CD8-positive, alpha-beta memory T cell (primary cell): Measurements from ENCODE around the gene PTPRE. TPM values are rescaled to one million over a fixed set of nuclear protein-coding genes. Genes with fewer than 3 reads are reported as not detected.
"Not testable (repeated sequence)": the region's sequence is repeated elsewhere in the genome, so short reads cannot be mapped to it uniquely, and the experiment has no call there.

Source experiments
- CTCF ChIA-PET: fragments of 350-600 bp; sonication (Branson Sonifier 250); formaldehyde crosslinking; loops from one replicate; lab custom pipeline; 2021; ENCODE audit warnings: antibody characterized with exemption; lab: Charles Lee
- POLR2A ChIA-PET: fragments of 350-600 bp; sonication (Branson Sonifier 250); formaldehyde crosslinking; loops from one replicate; lab custom pipeline; 2021; ENCODE audit warnings: antibody characterized with exemption; lab: Charles Lee
- DNase-seq, 5 donors: peaks; one replicate each; pipeline versions ENCODE4 v3.0.0 to v3.0.0-alpha.2; 2020 to 2022; ENCODE audit warnings: mixed read lengths in 1 of 5
- H3K27ac ChIP-seq: one replicate; pipeline ENCODE4 v1.7.0; 2013; ENCODE audit warnings: low read depth, mild to moderate bottlenecking, low read length, moderate library complexity
- H3K27me3 ChIP-seq: 2 replicates; pipeline ENCODE4 v1.7.0; 2013; ENCODE audit warnings: low read length, mild to moderate bottlenecking; ENCODE audit not compliant: insufficient read depth, poor library complexity, severe bottlenecking
- H3K36me3 ChIP-seq: 2 replicates; pipeline ENCODE4 v1.7.0; 2013; ENCODE audit warnings: mild to moderate bottlenecking, low read length, moderate library complexity; ENCODE audit not compliant: insufficient read depth
- H3K4me1 ChIP-seq: 2 replicates; pipeline ENCODE4 v1.7.0; 2013; ENCODE audit warnings: mild to moderate bottlenecking, low read length, moderate library complexity; ENCODE audit not compliant: insufficient read depth
- H3K4me3 ChIP-seq: 2 replicates; pipeline ENCODE4 v1.7.0; 2013; ENCODE audit warnings: mild to moderate bottlenecking, low read length
- H3K9me3 ChIP-seq: 2 replicates; pipeline ENCODE4 v1.7.0; 2013; ENCODE audit warnings: mild to moderate bottlenecking, low read length
- H3K27ac Mint-ChIP-seq, 8 donors: one replicate each; pipeline ENCODE4 v1.8.0; 2020 to 2021; ENCODE audit warnings: mixed read lengths in 8 of 8, mild to moderate bottlenecking in 6 of 8, inconsistent platforms in 3 of 8, moderate library complexity in 3 of 8
- H3K27me3 Mint-ChIP-seq, 2 donors: one replicate each; pipeline ENCODE4 v1.8.0; 2020 to 2021; ENCODE audit warnings: mixed read lengths in 2 of 2, mild to moderate bottlenecking in 1 of 2, moderate library complexity in 1 of 2
- H3K36me3 Mint-ChIP-seq, 3 donors: one replicate each; pipeline ENCODE4 v1.8.0; 2020 to 2021; ENCODE audit warnings: mixed read lengths in 3 of 3, inconsistent platforms in 1 of 3, mild to moderate bottlenecking in 1 of 3
- H3K4me1 Mint-ChIP-seq, 3 donors: one replicate each; pipeline ENCODE4 v1.8.0; 2020 to 2021; ENCODE audit warnings: mixed read lengths in 3 of 3, inconsistent platforms in 1 of 3, mild to moderate bottlenecking in 1 of 3
- H3K4me3 Mint-ChIP-seq, 7 donors: one replicate each; pipeline ENCODE4 v1.8.0; 2020 to 2021; ENCODE audit warnings: mixed read lengths in 7 of 7, mild to moderate bottlenecking in 6 of 7, moderate library complexity in 4 of 7, inconsistent platforms in 2 of 7
- H3K9me3 Mint-ChIP-seq, 5 donors: one replicate each; pipeline ENCODE4 v1.8.0; 2020 to 2022; ENCODE audit warnings: mixed read lengths in 5 of 5, mild to moderate bottlenecking in 3 of 5, moderate library complexity in 2 of 5, inconsistent platforms in 1 of 5
- polyA plus RNA-seq: library from polyadenylated mRNA; unstranded; fragments of 300-500 nt; fragmentation: Illumina TruSeq; gene quantifications from one replicate; pipeline ENCODE4 v1.2.3, GENCODE V29; 2021
- total RNA-seq, 2 experiments: library from RNA; stranded (reverse); gene quantifications; one replicate each; pipeline ENCODE4 v1.2.3, GENCODE V29; 2021

The PTPRE gene
- total and polyA plus RNA-seq, 3 experiments from 2014 or later, result 25.2 to 29.5 (median 26.0) TPM

- no peak for DNase-seq
- CTCF ChIA-PET, result no interaction called here
These were observed 181.2 kb downstream of the PTPRE start for GRCh38 chr10:128087884-128088709.

DNA sequence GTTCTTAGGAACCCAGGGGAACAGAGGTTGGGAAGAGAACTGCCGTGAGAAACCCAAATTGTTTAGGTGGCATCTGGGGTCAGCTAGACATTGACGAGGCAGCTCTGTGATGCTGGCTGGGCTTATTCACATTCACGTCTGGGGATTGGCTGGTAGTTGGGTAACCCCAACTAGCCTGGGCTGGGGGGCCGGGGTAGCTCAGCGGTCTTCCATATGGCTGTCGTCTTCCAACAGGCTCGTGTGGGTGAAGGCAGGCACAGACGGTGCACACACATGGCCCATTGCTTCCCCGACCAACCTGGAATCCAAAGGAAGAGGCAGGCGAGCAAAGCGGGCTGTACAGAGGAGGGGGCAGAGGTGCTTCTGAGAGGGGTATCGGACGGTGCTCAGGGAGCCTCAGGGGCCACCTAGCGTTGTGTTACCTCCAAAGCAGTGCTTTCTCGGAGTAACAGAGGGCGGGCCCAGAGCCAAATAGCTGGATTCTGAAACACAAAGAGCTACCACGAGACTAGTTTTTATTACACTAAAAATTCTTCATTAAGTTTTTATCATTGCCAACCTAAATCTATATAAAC lies 184.8 kb downstream of the PTPRE start:
- no peaks in the 10 kb centered on the region for H3K36me3 ChIP-seq
- H3K9me3 ChIP-seq, result no peaks in the 10 kb centered on the region
- H3K4me3 ChIP-seq, result no peak overlapping the region
- Mint-ChIP-seq H3K27ac (no peak overlapping the region), H3K9me3 (no peaks in the 10 kb centered on the region), H3K4me3 (no peak overlapping the region), H3K4me1 (peaks cover 20 to 24% (median 23%) of the 10 kb centered on the region in 3 donors), H3K27me3 (no peaks in the 10 kb centered on the region), H3K36me3 (no peaks in the 10 kb centered on the region)
- ChIA-PET CTCF (interaction anchor here (1.2 to 2.1 kb wide), 2 partner anchors 20 to 22 kb away, joined by 4 to 6 read pairs; no protein-coding TSS in a partner anchor), POLR2A (no interaction called here)
- no peaks in the 10 kb centered on the region for H3K27me3 ChIP-seq
- peaks cover 19% of the 10 kb centered on the region for H3K4me1 ChIP-seq
- no peak for DNase-seq
- H3K27ac ChIP-seq, result no peak overlapping the region

More at GRCh38 chr10:128087884-128088709, 181.2 kb downstream of the PTPRE start:
- H3K27ac Mint-ChIP-seq, result no peak overlapping the region
- H3K4me3 ChIP-seq, result no peak overlapping the region
- H3K36me3 Mint-ChIP-seq, result peaks cover 0 to 24% (median 4%) of the 10 kb centered on the region in 3 donors
- no peaks in the 10 kb centered on the region for H3K4me1 ChIP-seq
- POLR2A ChIA-PET, result no interaction called here
- peaks cover 5% of the 10 kb centered on the region for H3K36me3 ChIP-seq
- H3K27ac ChIP-seq, result no peak overlapping the region
- H3K9me3 Mint-ChIP-seq, result no peaks in the 10 kb centered on the region
- H3K27me3 Mint-ChIP-seq, result no peaks in the 10 kb centered on the region
- H3K27me3 ChIP-seq, result no peaks in the 10 kb centered on the region
- peaks cover 0 to 4% (median 4%) of the 10 kb centered on the region in 3 donors for H3K4me1 Mint-ChIP-seq
- H3K4me3 Mint-ChIP-seq, result no peak overlapping the region
- no peaks in the 10 kb centered on the region for H3K9me3 ChIP-seq

DNA sequence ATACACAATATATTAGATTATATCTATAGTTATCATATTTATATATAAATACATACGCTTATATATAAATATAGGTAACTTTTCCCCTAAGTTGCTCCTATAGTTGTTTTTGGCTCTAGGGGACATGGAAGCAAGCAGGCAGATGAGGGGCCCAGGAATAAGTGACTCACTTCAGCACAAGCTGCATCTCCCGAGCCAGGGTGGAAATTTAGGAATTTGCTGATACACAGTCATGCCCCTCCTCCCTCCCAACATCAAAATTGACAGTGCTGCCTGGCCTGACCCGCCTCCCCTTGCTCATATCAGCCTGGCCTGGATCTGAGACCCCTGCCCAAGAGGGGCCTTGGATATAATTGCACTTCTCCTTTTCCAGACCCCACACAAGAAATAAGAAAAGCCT lies 185.6 kb downstream of the PTPRE start:
- H3K27ac ChIP-seq, result no peak overlapping the region
- Mint-ChIP-seq H3K27ac (no peak overlapping the region), H3K27me3 (no peaks in the 10 kb centered on the region), H3K4me1 (peaks cover 22 to 30% (median 29%) of the 10 kb centered on the region in 3 donors), H3K9me3 (no peaks in the 10 kb centered on the region), H3K4me3 (no peak overlapping the region), H3K36me3 (no peaks in the 10 kb centered on the region)
- no peaks in the 10 kb centered on the region for H3K36me3 ChIP-seq
- peaks cover 23% of the 10 kb centered on the region for H3K4me1 ChIP-seq
- H3K27me3 ChIP-seq, result no peaks in the 10 kb centered on the region
- ChIA-PET CTCF (interaction anchor here (1.2 to 2.1 kb wide), 2 partner anchors 20 to 23 kb away, joined by 4 to 6 read pairs; no protein-coding TSS in a partner anchor), POLR2A (no interaction called here)
- no peak overlapping the region for H3K4me3 ChIP-seq
- no peak for DNase-seq
- no peaks in the 10 kb centered on the region for H3K9me3 ChIP-seq

GRCh38 chr10:128094596-128094995 lies 187.7 kb downstream of the PTPRE start:
- H3K4me1 Mint-ChIP-seq, result peaks cover 32 to 44% (median 40%) of the 10 kb centered on the region in 3 donors
- not testable (repeated sequence) for H3K4me3 ChIP-seq, H3K9me3 ChIP-seq, H3K36me3 Mint-ChIP-seq, H3K4me3 Mint-ChIP-seq, H3K36me3 ChIP-seq, H3K27me3 Mint-ChIP-seq, DNase-seq, H3K27ac ChIP-seq, H3K9me3 Mint-ChIP-seq, H3K27me3 ChIP-seq
- POLR2A ChIA-PET, result interaction anchor here (0.6 kb wide), 1 partner anchor 55 kb away, joined by 3 read pairs; no protein-coding TSS in a partner anchor
- H3K4me1 ChIP-seq, result peaks cover 23% of the 10 kb centered on the region
- CTCF ChIA-PET, result interaction anchor here (1.0 to 1.3 kb wide), 2 partner anchors 8 to 84 kb away, joined by 3 to 4 read pairs; no protein-coding TSS in a partner anchor
- H3K27ac Mint-ChIP-seq, result peak overlapping the region in 2 of 8 donors; percentile 74 to 88

GRCh38 chr10:128095027-128095752 lies 188.3 kb downstream of the PTPRE start:
- Mint-ChIP-seq H3K9me3 (no peaks in the 10 kb centered on the region), H3K27me3 (no peaks in the 10 kb centered on the region), H3K4me3 (peak overlapping the region in 6 of 7 donors; percentile 52 to 80 (median 76)), H3K36me3 (no peaks in the 10 kb centered on the region), H3K4me1 (peaks cover 32 to 44% (median 40%) of the 10 kb centered on the region in 3 donors), H3K27ac (peak overlapping the region; percentile 30 to 88 (median 80))
- H3K27me3 ChIP-seq, result no peaks in the 10 kb centered on the region
- H3K36me3 ChIP-seq, result no peaks in the 10 kb centered on the region
- POLR2A ChIA-PET, result no interaction called here
- peak in 4 of 5 donors; percentile 42 to 69 (median 63) for DNase-seq
- H3K27ac ChIP-seq, result peak overlapping the region; percentile 43
- H3K4me1 ChIP-seq, result peaks cover 23% of the 10 kb centered on the region
- CTCF ChIA-PET, result interaction anchor here (0.6 to 1.4 kb wide), 5 partner anchors 8 to 117 kb away, joined by 3 to 4 read pairs (median 3); no protein-coding TSS in a partner anchor
- peak overlapping the region; percentile 27 for H3K4me3 ChIP-seq
- H3K9me3 ChIP-seq, result no peaks in the 10 kb centered on the region

- ChIA-PET CTCF (interaction anchor here (0.6 to 1.4 kb wide), 4 partner anchors 9 to 116 kb away, joined by 3 to 4 read pairs (median 4); no protein-coding TSS in a partner anchor), POLR2A (no interaction called here)
- Histone ChIP-seq H3K4me1 (peaks cover 23% of the 10 kb centered on the region), H3K27ac (peak overlapping the region; percentile 43), H3K9me3 (no peaks in the 10 kb centered on the region), H3K36me3 (no peaks in the 10 kb centered on the region), H3K27me3 (no peaks in the 10 kb centered on the region), H3K4me3 (peak overlapping the region; percentile 34)
- H3K4me3 Mint-ChIP-seq, result peak overlapping the region; percentile 52 to 80 (median 76)
- H3K27ac Mint-ChIP-seq, result peak overlapping the region; percentile 51 to 88 (median 80)
- H3K36me3 Mint-ChIP-seq, result no peaks in the 10 kb centered on the region
- peak in 1 of 5 donors; percentile 27 for DNase-seq
- H3K9me3 Mint-ChIP-seq, result no peaks in the 10 kb centered on the region
- H3K27me3 Mint-ChIP-seq, result no peaks in the 10 kb centered on the region
- peaks cover 32 to 44% (median 40%) of the 10 kb centered on the region in 3 donors for H3K4me1 Mint-ChIP-seq
These were observed 189.0 kb downstream of the PTPRE start for GRCh38 chr10:128095753-128096469.

DNA sequence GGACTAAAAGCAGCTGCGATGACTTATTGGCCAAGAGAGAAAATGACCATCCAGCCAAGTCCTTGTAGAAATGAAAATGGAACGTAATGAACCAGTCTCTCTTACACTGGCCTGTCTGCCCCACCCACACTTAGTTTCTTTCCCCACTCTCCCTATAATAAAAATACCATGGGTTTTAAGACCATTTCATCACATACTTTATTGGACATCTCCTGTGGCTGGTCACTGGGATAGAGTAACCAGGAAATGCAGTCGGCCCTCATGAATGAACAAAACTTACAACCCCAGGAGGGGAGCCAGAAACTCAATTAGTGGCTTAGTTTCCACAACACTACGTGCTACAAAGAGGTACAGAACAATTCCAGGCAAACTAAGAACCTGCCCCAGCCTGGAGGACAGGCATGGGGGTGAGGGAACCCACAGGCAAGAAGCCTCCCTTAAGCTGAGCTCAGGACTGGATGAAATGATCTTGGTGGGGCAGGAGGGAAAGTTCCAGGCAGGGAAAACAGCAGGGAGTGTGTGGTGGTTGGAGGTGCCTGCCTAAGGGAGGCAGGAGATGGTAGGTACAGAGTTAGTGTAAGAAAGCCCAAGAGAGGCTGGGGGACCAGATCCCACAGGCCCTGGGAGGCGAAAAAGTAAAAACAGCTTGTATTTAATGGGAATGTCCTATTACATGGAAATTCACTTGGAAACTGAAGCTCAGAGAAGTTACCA lies 189.7 kb downstream of the PTPRE start:
- peak overlapping the region in 6 of 7 donors; percentile 52 to 80 (median 77) for H3K4me3 Mint-ChIP-seq

More for the DNA sequence above, 189.7 kb downstream of the PTPRE start:
- Mint-ChIP-seq H3K36me3 (no peaks in the 10 kb centered on the region), H3K9me3 (no peaks in the 10 kb centered on the region), H3K4me1 (peaks cover 35 to 49% (median 40%) of the 10 kb centered on the region in 3 donors), H3K27ac (peak overlapping the region in 5 of 8 donors; percentile 58 to 87 (median 75)), H3K27me3 (no peaks in the 10 kb centered on the region)
- Histone ChIP-seq H3K36me3 (no peaks in the 10 kb centered on the region), H3K27ac (no peak overlapping the region), H3K27me3 (no peaks in the 10 kb centered on the region), H3K4me3 (no peak overlapping the region), H3K4me1 (peaks cover 23% of the 10 kb centered on the region), H3K9me3 (no peaks in the 10 kb centered on the region)
- DNase-seq, result no peak
- ChIA-PET POLR2A (no interaction called here), CTCF (interaction anchor here (1.0 to 1.4 kb wide), 2 partner anchors 47 to 82 kb away, joined by 3 read pairs; no protein-coding TSS in a partner anchor)
